ENCODE data around the gene DTX4.

DTX4 gene

GRCh38 chr11:59198726-59199125 is 26.8 kb downstream of the DTX4 start:
- TF ChIP-seq CTCF (IDR thresholded peaks at IDR 0.05; ENCODE audit: insufficient read depth, low read depth, low read length, missing control alignments), result no peak
- no peak overlapping the region for H3K4me3 ChIP-seq (ENCODE audit: low read depth, low read length)

GRCh38 chr11:59199546-59200422 is 27.9 kb downstream of the DTX4 start:
- peak; percentile 88 for DNase-seq (ENCODE audit: low read depth)
- TF ChIP-seq CTCF (IDR thresholded peaks at IDR 0.05; ENCODE audit: insufficient read depth, low read depth, low read length, missing control alignments), result no peak
- H3K4me3 ChIP-seq (ENCODE audit: low read depth, low read length), result no peak overlapping the region; the same call in 1 of the 2 replicates

More at GRCh38 chr11:59198726-59199125, 26.8 kb downstream of the DTX4 start:
- peak; percentile 24 for DNase-seq (ENCODE audit: low read depth)

GRCh38 chr11:59200423-59200746 is 28.5 kb downstream of the DTX4 start:
- no peak for DNase-seq (ENCODE audit: low read depth)
- no peak for TF ChIP-seq CTCF (IDR thresholded peaks at IDR 0.05; ENCODE audit: insufficient read depth, low read depth, low read length, missing control alignments)

GRCh38 chr11:59201353-59201752 is 29.4 kb downstream of the DTX4 start:
- DNase-seq (ENCODE audit: low read depth), result peak; percentile 40
- peak; percentile 41 for TF ChIP-seq CTCF (IDR thresholded peaks at IDR 0.05; ENCODE audit: insufficient read depth, low read depth, low read length, missing control alignments)
- no peak overlapping the region for H3K4me3 ChIP-seq (ENCODE audit: low read depth, low read length)

More at GRCh38 chr11:59200423-59200746, 28.5 kb downstream of the DTX4 start:
- no peak overlapping the region for H3K4me3 ChIP-seq (ENCODE audit: low read depth, low read length)

- no peak overlapping the region for H3K4me3 ChIP-seq (ENCODE audit: low read depth, low read length)
- no peak for DNase-seq (ENCODE audit: low read depth)
- no peak for TF ChIP-seq CTCF (IDR thresholded peaks at IDR 0.05; ENCODE audit: insufficient read depth, low read depth, low read length, missing control alignments)
Measured at GRCh38 chr11:59204746-59205145, 32.8 kb downstream of the DTX4 start.

- H3K4me3 ChIP-seq (ENCODE audit: low read depth, low read length), result no peak overlapping the region
- TF ChIP-seq CTCF (IDR thresholded peaks at IDR 0.05; ENCODE audit: insufficient read depth, low read depth, low read length, missing control alignments), result no peak
- DNase-seq (ENCODE audit: low read depth), result no peak
Measured at GRCh38 chr11:59205648-59206047, 33.7 kb downstream of the DTX4 start.

- no peak overlapping the region for H3K4me3 ChIP-seq (ENCODE audit: low read depth, low read length)
- peak; percentile 61 for TF ChIP-seq CTCF (IDR thresholded peaks at IDR 0.05; ENCODE audit: insufficient read depth, low read depth, low read length, missing control alignments)
- DNase-seq (ENCODE audit: low read depth), result peak; percentile 56
Measured at GRCh38 chr11:59206635-59207034, 34.7 kb downstream of the DTX4 start.

All from GM12865 (cell line).